HEK293 (cell line): Measurements from ENCODE around the gene HEPACAM.

Experiments
- CTCF ChIA-PET: fragments of 350-600 bp; formaldehyde crosslinking; extraction: SDS; loops from one replicate; lab custom pipeline; 2021; ENCODE audit warnings: antibody characterized with exemption; lab: Yijun Ruan, JAX
- POLR2A ChIA-PET: fragments of 300-600 bp; formaldehyde crosslinking; extraction: SDS; loops from one replicate; lab custom pipeline; 2020; ENCODE audit warnings: antibody characterized with exemption, inconsistent platforms; lab: Yijun Ruan, JAX
- H3K27ac ChIP-seq: fragments of 200-500 bp; sonication (Bioruptor generic); 2 replicates; pipeline ENCODE4 v1.5.1; 2014; ENCODE audit warnings: low read depth, low read length, control low read depth, inconsistent platforms; ENCODE audit errors: extremely low read depth
- H3K36me3 ChIP-seq, 2 experiments: fragments of 200-500 bp in 1 of 2; sonication (Bioruptor generic) in 1 of 2; 1 replicate in 1 of 2; 2 replicates in 1 of 2; pipeline ENCODE4 v1.5.1; 2014 to 2017; ENCODE audit warnings: inconsistent platforms in 2 of 2, low read length in 2 of 2; ENCODE audit not compliant: control insufficient read depth in 2 of 2, insufficient read depth in 1 of 2
- H3K4me1 ChIP-seq: fragments of 200-500 bp; sonication (Bioruptor generic); 2 replicates; pipeline ENCODE4 v1.5.1; 2014; ENCODE audit warnings: mild to moderate bottlenecking, low read length, inconsistent platforms; ENCODE audit not compliant: control insufficient read depth, insufficient read depth
- H3K4me3 ChIP-seq: 2 replicates; pipeline ENCODE4 v1.5.1; 2011; ENCODE audit warnings: low read depth, mild to moderate bottlenecking, control low read depth, low read length, moderate library complexity
- H3K9me3 ChIP-seq: fragments of 200-500 bp; sonication (Bioruptor generic); 2 replicates; pipeline ENCODE4 v1.5.1; 2014; ENCODE audit warnings: low read depth, low read length, inconsistent platforms; ENCODE audit not compliant: control insufficient read depth, insufficient read depth
- HOXA7 ChIP-seq: sonication (generic); formaldehyde crosslinking; IDR thresholded peaks from 2 replicates; pipeline ENCODE4 v1.8.1; 2022; ENCODE audit warnings: missing genetic modification reagents, borderline replicate concordance
- KLF1 ChIP-seq: fragments of 450-650 bp; formaldehyde crosslinking; IDR thresholded peaks from 2 replicates; pipeline ENCODE4 v1.5.1; 2016; ENCODE audit warnings: missing biosample characterization, missing genetic modification characterization
- SETDB1 ChIP-seq: IDR thresholded peaks from one replicate; pipeline ENCODE4 v1.6.1; 2017; ENCODE audit warnings: mild to moderate bottlenecking, low read length, moderate library complexity, mixed read lengths; ENCODE audit not compliant: insufficient read length
- YY2 ChIP-seq: fragments of 450-650 bp; formaldehyde crosslinking; IDR thresholded peaks from 2 replicates; pipeline ENCODE4 v1.5.1; 2016; ENCODE audit warnings: missing biosample characterization, missing genetic modification characterization
- ZNF112 ChIP-seq: fragments of 450-650 bp; formaldehyde crosslinking; IDR thresholded peaks from 2 replicates; pipeline ENCODE4 v1.5.0; 2017; ENCODE audit warnings: missing biosample characterization, missing genetic modification characterization
- ZNF174 ChIP-seq: fragments of 450-650 bp; formaldehyde crosslinking; IDR thresholded peaks from 2 replicates; pipeline ENCODE4 v1.5.0; 2017; ENCODE audit warnings: missing biosample characterization, mild to moderate bottlenecking, missing genetic modification characterization
- ZNF274 ChIP-seq, 2 experiments: fragments of 200-500 bp in 1 of 2; fragments of 450-650 bp in 1 of 2; sonication (Bioruptor generic) in 1 of 2; formaldehyde crosslinking in 1 of 2; IDR thresholded peaks; 2 replicates each; pipeline versions ENCODE4 v1.5.1 to v1.6.1; 2014 to 2016; ENCODE audit warnings: borderline replicate concordance in 1 of 2, inconsistent platforms in 1 of 2, low read length in 1 of 2, missing biosample characterization in 1 of 2, missing genetic modification characterization in 1 of 2
- ZNF623 ChIP-seq: fragments of 450-650 bp; formaldehyde crosslinking; IDR thresholded peaks from 2 replicates; pipeline ENCODE4 v1.5.1; 2016; ENCODE audit warnings: missing biosample characterization, missing genetic modification characterization
- ZNF701 ChIP-seq: fragments of 450-650 bp; formaldehyde crosslinking; IDR thresholded peaks from 2 replicates; pipeline ENCODE4 v1.5.1; 2016; ENCODE audit warnings: missing biosample characterization, missing genetic modification characterization
- TF ChIP-seq, protein P1 (sequence below): fragments of 450-650 bp; formaldehyde crosslinking; conservative IDR thresholded peaks from 2 replicates; pipeline ENCODE4 v1.5.1; 2016; ENCODE audit warnings: low read depth, missing biosample characterization, missing genetic modification characterization
- TF ChIP-seq, protein P2 (sequence below): fragments of 450-650 bp; formaldehyde crosslinking; IDR thresholded peaks from 2 replicates; pipeline ENCODE4 v1.5.1; 2016; ENCODE audit warnings: missing biosample characterization, missing genetic modification characterization
- TF ChIP-seq, protein P3 (sequence below): fragments of 450-650 bp; formaldehyde crosslinking; IDR thresholded peaks from 2 replicates; pipeline ENCODE4 v1.5.1; 2016; ENCODE audit warnings: missing biosample characterization, missing genetic modification characterization
- TF ChIP-seq, protein P4 (sequence below): fragments of 450-650 bp; IDR thresholded peaks from 2 replicates; pipeline ENCODE4 v1.5.1; 2018; ENCODE audit warnings: missing biosample characterization, mild to moderate bottlenecking, missing genetic modification characterization
- TF ChIP-seq, protein P5 (sequence below): fragments of 450-650 bp; IDR thresholded peaks from 2 replicates; pipeline ENCODE4 v1.5.1; 2018; ENCODE audit warnings: missing biosample characterization, missing genetic modification characterization

HEPACAM gene

DNA sequence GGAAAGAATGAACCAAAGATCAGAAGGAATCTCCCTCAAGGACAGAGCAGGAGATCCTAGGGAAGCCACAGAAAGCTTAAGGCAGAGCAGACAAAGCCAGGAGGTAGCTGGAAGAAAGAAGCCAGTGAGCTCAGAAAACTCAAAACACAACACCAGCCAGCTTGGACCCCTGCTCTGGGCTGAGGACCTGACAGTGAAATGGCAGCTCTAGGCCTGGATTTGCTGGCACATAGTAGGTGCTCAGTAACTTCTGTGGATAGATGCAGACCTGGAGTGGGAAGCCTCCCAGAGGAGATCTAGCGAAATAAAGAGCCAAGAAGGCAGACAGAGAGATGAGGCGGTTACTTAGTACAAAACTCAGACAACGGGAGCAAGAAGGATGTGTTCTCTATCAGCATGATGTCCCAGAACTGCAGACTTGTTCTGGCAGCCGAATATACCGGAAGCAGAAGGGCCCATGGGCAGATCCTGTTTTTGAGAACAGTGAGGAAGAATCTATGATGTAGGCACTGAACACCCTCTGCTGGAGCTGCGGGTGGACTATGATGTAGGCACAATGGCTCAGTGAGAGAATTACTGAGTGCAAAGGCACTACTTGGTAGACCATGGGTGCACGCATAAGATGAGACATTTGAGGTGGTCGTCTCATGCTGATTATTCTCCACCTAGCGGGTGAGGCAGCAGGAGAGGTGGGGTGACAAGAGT lies 42.9 kb downstream of the HEPACAM start (continued):
- TF ChIP-seq, protein P1, sequence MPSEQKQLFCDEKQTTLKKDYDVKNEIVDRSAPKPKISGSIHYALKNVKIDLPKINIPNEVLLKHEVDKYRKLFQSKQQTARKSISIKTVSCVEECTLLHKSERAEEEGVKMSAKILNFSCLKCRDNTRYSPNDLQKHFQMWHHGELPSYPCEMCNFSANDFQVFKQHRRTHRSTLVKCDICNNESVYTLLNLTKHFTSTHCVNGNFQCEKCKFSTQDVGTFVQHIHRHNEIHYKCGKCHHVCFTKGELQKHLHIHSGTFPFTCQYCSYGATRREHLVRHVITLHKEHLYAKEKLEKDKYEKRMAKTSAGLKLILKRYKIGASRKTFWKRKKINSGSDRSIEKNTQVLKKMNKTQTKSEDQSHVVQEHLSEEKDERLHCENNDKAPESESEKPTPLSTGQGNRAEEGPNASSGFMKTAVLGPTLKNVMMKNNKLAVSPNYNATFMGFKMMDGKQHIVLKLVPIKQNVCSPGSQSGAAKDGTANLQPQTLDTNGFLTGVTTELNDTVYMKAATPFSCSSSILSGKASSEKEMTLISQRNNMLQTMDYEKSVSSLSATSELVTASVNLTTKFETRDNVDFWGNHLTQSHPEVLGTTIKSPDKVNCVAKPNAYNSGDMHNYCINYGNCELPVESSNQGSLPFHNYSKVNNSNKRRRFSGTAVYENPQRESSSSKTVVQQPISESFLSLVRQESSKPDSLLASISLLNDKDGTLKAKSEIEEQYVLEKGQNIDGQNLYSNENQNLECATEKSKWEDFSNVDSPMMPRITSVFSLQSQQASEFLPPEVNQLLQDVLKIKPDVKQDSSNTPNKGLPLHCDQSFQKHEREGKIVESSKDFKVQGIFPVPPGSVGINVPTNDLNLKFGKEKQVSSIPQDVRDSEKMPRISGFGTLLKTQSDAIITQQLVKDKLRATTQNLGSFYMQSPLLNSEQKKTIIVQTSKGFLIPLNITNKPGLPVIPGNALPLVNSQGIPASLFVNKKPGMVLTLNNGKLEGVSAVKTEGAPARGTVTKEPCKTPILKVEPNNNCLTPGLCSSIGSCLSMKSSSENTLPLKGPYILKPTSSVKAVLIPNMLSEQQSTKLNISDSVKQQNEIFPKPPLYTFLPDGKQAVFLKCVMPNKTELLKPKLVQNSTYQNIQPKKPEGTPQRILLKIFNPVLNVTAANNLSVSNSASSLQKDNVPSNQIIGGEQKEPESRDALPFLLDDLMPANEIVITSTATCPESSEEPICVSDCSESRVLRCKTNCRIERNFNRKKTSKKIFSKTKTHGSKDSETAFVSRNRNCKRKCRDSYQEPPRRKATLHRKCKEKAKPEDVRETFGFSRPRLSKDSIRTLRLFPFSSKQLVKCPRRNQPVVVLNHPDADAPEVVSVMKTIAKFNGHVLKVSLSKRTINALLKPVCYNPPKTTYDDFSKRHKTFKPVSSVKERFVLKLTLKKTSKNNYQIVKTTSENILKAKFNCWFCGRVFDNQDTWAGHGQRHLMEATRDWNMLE (tag by site-specific recombination): no peak
- no peak for TF ChIP-seq ZNF623 (tag by site-specific recombination)
- no peak for TF ChIP-seq ZNF174 (tag by site-specific recombination)
- TF ChIP-seq HOXA7: no peak
- TF ChIP-seq, protein P2, sequence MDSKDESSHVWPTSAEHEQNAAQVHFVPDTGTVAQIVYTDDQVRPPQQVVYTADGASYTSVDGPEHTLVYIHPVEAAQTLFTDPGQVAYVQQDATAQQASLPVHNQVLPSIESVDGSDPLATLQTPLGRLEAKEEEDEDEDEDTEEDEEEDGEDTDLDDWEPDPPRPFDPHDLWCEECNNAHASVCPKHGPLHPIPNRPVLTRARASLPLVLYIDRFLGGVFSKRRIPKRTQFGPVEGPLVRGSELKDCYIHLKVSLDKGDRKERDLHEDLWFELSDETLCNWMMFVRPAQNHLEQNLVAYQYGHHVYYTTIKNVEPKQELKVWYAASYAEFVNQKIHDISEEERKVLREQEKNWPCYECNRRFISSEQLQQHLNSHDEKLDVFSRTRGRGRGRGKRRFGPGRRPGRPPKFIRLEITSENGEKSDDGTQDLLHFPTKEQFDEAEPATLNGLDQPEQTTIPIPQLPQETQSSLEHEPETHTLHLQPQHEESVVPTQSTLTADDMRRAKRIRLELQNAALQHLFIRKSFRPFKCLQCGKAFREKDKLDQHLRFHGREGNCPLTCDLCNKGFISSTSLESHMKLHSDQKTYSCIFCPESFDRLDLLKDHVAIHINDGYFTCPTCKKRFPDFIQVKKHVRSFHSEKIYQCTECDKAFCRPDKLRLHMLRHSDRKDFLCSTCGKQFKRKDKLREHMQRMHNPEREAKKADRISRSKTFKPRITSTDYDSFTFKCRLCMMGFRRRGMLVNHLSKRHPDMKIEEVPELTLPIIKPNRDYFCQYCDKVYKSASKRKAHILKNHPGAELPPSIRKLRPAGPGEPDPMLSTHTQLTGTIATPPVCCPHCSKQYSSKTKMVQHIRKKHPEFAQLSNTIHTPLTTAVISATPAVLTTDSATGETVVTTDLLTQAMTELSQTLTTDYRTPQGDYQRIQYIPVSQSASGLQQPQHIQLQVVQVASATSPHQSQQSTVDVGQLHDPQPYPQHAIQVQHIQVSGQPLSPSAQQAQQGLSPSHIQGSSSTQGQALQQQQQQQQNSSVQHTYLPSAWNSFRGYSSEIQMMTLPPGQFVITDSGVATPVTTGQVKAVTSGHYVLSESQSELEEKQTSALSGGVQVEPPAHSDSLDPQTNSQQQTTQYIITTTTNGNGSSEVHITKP (tag by site-specific recombination): no peak
- TF ChIP-seq YY2 (tag by site-specific recombination): no peak
- TF ChIP-seq ZNF112 (tag by site-specific recombination): no peak
- no peak for TF ChIP-seq ZNF274 (IDR thresholded peaks at IDR 0.05; ENCODE audit: low read length)
- no peak for TF ChIP-seq ZNF274 (tag by site-specific recombination; IDR thresholded peaks at IDR 0.05; ENCODE audit: borderline replicate concordance)

DNA sequence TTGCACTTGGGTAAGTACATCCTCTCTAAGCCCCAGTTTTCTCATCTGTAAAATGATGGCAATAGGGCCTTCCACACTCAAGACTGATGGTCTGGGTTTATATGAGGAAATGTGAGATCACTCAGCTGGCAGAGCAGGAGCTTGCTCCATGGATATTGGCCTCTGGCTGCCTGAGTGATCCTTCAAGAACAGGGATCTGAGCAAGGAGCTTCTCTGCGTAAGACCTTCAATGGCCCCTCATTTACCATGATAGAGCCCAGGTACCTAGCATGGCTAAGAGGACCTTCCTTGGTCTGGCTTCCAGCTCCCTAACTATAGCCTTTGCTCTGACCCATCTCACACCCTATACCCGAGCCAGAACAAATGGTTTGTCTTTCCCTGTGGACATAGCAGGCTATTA lies 43.7 kb downstream of the HEPACAM start:
- ChIA-PET POLR2A (interaction anchor here (0.6 kb wide), 1 partner anchor 16 kb away, joined by 3 read pairs; no protein-coding TSS in a partner anchor), CTCF (interaction anchor here (0.7 to 1.6 kb wide), 6 partner anchors 8 to 537 kb away, joined by 3 to 9 read pairs (median 3); no protein-coding TSS in a partner anchor)
- Histone ChIP-seq H3K9me3 (no peaks in the 10 kb centered on the region), H3K27ac (no peak overlapping the region), H3K36me3 (no peaks in the 10 kb centered on the region), H3K4me1 (no peaks in the 10 kb centered on the region), H3K4me3 (no peak overlapping the region)
- TF ChIP-seq, protein P3, sequence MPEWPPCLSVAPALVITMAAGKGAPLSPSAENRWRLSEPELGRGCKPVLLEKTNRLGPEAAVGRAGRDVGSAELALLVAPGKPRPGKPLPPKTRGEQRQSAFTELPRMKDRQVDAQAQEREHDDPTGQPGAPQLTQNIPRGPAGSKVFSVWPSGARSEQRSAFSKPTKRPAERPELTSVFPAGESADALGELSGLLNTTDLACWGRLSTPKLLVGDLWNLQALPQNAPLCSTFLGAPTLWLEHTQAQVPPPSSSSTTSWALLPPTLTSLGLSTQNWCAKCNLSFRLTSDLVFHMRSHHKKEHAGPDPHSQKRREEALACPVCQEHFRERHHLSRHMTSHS (tag by site-specific recombination): no peak
- TF ChIP-seq, protein P4, sequence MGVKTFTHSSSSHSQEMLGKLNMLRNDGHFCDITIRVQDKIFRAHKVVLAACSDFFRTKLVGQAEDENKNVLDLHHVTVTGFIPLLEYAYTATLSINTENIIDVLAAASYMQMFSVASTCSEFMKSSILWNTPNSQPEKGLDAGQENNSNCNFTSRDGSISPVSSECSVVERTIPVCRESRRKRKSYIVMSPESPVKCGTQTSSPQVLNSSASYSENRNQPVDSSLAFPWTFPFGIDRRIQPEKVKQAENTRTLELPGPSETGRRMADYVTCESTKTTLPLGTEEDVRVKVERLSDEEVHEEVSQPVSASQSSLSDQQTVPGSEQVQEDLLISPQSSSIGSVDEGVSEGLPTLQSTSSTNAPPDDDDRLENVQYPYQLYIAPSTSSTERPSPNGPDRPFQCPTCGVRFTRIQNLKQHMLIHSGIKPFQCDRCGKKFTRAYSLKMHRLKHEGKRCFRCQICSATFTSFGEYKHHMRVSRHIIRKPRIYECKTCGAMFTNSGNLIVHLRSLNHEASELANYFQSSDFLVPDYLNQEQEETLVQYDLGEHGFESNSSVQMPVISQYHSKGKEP (tag by site-specific recombination): no peak
- TF ChIP-seq, protein P5, sequence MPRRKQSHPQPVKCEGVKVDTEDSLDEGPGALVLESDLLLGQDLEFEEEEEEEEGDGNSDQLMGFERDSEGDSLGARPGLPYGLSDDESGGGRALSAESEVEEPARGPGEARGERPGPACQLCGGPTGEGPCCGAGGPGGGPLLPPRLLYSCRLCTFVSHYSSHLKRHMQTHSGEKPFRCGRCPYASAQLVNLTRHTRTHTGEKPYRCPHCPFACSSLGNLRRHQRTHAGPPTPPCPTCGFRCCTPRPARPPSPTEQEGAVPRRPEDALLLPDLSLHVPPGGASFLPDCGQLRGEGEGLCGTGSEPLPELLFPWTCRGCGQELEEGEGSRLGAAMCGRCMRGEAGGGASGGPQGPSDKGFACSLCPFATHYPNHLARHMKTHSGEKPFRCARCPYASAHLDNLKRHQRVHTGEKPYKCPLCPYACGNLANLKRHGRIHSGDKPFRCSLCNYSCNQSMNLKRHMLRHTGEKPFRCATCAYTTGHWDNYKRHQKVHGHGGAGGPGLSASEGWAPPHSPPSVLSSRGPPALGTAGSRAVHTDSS (tag by site-specific recombination): no peak
- TF ChIP-seq, protein P1 (tag by site-specific recombination): no peak
- TF ChIP-seq ZNF701: no peak
- no peak for TF ChIP-seq SETDB1
- no peak for TF ChIP-seq KLF1 (tag by site-specific recombination)
